COR-L47 (cell line): ENCODE measurements around the gene ROCK2.

Experiments
- DNase-seq: peaks from one replicate; lab custom pipeline; 2025; lab: John Stamatoyannopoulos, UW

ROCK2 gene

GRCh38 chr2:11367170-11367730 is 22.8 kb upstream of the ROCK2 start:
- DNase-seq = no peak

GRCh38 chr2:11366326-11366741 is 21.9 kb upstream of the ROCK2 start:
- DNase-seq = no peak

- no peak for DNase-seq
These were observed 20.9 kb upstream of the ROCK2 start for GRCh38 chr2:11365096-11365879.

DNA sequence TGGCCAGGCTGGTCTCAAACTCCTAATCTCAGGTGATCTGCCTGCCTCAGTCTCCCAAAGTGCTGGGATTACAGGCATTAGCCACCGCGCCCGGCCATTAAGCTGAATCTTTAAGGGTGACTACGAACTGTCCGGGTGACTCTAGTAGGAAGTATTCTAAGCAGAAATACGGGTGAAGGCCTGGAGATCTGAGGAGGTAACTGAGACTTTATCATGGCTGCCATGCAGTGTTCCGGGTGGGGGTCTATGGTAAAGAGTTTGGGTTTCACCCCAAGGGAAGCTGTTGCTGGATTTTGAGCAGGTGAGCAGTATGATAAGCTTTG is 20.1 kb upstream of the ROCK2 start:
- no peak for DNase-seq

DNA sequence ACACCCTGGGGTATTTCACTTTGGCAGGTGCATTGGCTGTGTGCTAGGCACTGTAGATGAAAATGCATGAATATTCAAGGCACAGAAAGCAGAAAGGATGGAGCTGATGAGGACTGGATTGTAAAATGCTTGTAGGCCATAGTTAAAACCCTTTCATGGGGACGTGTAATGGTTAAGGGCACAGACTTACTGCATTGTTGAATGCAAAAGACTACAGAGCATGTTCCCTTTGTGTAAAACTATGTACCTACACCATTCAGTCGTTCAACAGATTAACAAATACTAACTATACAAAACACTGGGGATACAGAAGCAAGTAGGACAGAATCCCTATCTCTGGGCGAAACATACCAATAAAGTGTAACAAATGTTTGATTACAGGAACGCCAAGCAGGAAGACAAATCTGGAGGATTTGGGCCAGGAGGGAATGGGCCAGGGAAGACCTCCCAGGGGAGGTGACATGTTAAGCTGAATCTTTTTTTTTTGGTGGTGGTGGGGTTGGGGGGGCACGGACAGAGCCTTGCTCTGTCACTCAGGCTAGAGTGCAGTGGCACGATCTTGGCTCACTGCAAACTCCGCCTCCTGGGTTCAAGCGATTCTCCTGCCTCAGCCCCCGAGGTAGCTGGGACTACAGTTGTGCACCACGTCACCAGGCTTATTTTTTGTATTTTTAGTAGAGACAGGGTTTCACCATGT is 19.6 kb upstream of the ROCK2 start:
- DNase-seq = no peak

DNA sequence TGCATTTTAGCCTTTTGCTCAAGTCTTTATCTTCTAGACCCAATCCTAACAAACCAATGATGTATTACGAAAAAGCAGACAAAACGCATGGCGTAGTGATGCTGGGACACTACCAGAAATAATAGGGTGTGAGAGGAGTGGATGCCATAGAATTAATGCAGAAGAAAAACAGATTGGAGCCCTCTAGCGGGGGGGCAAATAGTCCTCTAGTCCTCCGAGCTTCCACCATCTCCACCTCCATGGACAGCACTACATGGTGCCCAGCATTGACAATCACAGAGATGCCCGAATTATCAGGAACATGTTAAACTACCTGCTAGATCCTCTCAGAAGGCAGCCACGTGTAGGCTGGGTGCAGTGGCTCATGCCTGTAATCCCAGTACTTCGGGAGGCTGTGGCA is 15.4 kb upstream of the ROCK2 start:
- DNase-seq = no peak

DNA sequence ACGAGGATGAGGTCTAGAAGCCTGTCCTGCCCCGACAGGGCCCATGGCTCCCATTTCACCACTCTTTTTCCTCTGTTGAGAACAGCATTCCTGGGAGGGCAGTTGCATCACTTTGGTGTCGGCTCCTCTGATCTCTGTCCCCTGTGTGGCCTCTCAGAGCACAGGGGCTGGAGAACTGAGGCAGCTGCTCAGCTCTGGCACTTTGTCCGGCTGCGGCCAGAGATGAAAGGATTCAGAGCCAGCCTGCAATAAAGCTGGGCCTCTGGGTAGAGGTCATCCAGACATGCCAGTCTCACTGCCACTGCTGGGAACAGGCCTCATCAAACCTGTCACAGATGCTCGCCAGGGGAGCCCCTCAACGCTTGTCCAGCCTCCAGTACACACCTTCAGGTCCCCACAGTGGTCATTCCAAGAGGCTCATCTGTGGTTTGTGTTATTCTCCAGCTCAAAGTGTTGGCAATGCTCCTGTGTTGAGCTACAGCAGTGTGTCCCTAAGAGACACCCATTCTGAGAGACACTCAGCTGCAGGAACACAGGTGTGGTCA is 13.1 kb upstream of the ROCK2 start:
- no peak for DNase-seq

DNA sequence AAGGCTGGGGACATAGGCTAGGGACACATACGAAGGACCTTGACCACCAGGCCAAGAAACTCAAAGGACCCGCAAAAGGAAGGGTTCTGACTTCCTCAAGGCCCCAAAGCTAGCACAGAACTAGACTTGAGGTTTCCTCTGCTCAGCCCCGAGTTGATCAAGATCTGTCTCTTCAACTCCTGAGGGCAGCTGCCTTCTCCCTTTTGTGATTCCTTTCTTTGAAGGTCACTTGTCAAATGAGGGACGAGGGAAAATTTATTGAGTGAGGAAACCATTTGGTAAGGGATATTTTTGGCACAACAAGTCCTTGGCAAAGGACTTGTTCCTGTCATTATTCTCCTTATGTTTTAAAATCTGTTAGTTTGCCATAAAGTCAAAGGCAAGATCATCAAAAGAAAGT is 12.3 kb upstream of the ROCK2 start:
- no peak for DNase-seq

DNA sequence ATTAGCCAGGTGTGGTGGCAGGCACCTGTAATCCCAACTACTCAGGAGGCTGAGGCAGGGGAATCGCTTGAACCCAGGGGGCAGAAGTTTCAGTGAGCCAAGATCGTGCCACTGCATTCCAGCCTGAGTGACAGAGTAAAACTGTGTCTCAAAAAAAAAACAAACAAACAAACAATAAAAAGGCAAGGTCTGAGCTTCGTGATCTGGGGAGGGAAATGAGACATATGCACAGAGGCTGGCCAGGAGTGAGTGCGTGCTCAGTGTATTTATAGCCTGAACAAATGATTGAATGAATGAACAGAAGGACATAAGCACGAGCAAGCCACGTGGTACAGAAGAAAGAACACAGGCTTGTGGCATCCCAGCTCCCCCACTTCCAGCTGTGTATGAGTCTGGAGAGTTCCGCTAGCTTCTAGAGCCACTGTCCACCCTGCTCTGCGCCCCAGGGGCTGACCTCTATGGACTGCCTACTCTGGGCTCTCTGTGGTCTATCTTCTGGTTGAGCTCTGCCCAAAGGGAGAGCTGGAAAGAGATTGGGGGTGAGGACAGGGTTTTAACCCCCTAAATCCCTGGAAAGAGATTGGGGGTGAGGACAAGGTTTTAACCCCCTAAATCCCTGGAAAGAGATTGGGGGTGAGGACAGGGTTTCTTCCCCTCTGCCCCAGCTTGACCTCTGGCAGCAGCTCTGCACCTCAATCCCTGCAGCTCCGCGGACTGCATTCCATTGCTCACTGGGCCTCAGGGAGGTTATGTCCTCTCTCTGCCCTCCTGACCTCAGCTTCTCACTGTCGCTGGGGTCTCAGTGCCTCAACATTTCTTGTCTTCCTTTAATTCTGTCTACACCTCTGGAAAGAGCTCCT is 11.0 kb upstream of the ROCK2 start:
- DNase-seq = no peak

DNA sequence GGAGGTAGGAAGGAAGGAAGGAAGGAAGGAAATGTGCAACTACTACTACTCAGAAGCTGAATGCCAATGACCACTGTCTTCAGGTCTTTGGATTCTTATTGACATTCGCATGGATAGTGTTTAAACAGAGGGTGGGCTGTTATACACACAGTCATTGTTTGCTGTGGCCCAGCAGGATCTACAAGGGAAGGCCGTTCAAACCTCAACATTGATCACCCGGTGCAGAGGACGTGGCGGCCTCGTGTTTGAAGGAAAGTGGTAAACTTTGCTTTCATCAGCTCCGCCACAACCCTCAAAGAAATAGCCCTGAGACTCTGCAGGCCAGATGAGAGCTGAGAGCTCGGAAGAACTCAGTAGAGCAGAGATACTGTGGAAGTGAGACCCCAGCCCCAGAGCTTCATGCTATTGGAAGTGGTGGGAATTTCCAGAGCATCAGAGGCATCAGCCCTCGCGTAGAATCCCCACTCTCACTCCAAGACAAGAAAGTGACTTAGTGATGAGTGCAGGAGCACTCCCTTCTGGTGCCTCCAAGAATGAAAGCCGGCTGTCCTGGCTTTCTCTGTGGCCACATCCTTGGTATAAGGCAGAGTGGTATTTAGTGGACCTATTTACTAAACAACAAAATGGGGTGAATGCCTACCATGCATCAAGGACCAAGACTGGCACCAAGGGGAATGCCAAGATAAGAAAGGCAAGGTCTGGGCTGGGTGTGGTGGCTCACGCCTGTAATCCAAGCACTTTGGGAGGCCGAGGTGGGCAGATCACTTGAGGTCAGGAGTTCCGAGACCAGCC is 10.1 kb upstream of the ROCK2 start:
- DNase-seq = no peak

GRCh38 chr2:11352781-11353537 is 8.5 kb upstream of the ROCK2 start:
- DNase-seq = no peak

DNA sequence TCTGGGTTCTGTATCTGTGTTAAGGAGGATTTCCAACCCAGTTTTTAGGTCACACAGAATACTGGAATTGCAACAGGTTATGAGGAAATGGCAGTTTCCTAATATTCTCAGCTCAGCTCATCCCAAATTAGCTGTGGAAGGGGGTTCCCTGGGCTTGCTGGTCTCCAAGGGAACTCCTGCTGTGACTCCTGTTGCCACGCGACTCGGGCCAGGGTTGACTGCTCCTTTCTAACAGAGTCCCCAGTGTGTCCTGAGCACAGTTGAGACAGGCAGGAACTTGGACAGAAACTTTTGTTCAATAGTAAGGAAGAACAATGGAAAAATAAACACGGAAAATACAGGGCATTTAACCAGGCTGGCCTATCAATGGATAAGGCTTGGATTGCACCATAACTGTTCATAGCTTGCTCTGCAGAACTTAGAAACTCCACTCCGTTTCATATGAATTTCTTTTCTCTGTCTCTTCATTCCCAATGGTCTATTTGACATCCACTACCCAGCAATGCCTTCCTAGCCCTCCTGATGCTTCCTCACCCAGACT is 3.8 kb upstream of the ROCK2 start:
- no peak for DNase-seq

DNA sequence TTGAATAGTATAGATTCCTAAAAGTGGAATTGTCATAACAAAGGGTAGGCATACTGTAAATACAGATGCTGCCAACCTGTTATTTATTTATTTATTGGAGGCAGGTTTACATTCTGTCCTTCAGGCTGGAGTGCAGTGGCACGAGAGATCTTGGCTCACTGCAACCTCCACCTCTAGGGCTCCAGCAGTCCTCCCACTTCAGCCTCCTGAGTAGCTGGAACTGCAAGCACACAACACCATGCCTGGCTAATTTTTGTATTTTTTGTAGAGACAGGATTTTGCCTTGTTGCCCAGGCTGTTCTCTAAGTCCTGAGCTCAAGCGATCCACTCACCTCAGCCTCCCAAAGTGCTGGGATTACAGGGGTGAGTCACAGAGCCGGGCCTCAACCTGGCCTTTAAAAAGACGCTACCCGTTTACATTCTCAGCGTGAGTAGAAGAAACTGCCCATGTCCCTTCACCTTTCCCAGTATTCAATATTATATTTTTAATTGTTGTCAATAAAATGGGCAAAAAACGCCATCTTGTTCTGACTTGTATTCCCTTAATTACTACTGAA is 3.0 kb upstream of the ROCK2 start:
- DNase-seq = no peak

- DNase-seq = no peak
These were observed 1.6 kb upstream of the ROCK2 start for GRCh38 chr2:11346023-11346482.

DNA sequence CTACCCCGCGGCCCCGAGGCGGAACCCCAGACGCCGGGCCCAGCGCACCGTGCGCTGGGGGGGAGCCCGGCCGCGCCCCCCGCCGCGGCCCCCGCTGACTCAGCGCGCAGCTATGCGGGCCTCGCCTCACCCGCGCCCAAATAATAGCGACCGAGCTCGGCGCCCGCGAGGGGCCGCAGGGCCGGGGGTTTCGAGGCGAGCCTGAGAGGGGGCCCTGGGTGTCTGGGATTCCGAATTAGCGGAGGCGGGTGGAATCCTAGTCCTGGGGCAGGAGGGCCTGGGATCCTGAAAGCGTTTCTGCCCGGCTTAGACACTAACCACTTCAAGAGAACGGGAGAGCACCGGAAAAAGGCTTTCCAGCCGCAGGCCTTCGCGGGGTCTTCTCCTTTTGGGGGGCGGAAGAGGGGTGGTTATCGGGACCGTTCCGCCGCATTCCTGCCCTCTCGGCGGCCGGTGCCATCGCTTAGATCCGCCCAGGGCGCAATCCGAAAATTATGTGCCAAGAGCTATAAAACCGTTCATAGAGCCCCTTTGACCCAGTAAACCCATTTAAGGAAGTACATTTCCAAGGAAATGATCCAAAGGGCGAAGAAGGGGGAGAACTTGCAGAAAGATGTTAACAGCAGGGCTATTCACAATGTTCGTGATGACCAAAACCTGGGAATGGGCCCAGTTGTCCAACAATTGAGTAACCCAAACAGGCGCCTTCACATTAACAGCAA is 681 bp upstream of the ROCK2 start:
- no peak for DNase-seq

DNA sequence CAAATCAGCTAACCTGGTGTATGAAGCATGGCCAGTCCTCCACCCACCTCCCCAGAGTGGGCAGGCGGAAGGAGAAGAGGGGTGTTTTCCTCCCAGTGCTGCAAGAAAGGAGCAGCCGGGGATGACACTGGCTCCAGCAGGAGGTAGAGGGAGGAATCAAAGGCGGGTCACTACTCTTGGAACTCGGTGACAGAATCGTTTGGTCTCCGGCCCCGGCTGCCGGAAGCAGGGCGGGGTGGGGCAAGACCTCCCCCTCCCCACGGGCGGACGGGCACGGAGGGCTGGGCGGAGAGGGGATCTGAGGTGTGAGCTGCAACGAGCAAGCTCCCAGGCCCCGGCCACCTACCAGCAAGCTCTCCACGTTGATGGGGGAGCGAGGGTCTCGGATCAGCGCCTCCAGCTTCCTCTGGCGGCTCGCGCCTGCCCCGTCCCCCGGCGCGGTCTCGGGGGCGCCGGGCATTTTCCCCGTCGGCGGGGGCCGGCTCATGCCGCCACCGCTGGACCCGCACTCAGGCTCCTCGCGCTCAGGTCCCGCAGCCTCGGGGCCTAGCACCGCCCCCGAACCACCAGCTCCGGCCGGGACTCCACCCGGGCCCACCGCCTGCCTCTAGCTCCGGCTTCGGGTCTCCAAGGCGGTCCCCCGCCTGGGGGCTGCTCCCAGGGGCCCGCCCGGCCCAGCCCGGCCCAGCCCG is 640 bp downstream of the ROCK2 start:
- DNase-seq = peak; percentile 42

DNA sequence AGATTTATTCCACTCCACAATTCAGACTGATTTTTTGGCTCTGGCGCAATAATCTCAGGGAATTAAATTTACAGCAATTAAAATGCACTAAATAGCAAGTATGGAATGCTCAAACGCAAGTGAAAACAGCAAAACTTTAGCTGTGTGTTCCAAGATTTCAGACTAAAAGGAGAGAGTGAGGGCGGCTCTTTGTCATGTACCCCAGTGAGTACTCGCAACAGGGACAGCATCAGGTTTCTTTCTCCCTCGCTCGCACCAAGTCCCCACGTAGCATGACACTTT is 1.1 kb downstream of the ROCK2 start:
- DNase-seq = no peak

DNA sequence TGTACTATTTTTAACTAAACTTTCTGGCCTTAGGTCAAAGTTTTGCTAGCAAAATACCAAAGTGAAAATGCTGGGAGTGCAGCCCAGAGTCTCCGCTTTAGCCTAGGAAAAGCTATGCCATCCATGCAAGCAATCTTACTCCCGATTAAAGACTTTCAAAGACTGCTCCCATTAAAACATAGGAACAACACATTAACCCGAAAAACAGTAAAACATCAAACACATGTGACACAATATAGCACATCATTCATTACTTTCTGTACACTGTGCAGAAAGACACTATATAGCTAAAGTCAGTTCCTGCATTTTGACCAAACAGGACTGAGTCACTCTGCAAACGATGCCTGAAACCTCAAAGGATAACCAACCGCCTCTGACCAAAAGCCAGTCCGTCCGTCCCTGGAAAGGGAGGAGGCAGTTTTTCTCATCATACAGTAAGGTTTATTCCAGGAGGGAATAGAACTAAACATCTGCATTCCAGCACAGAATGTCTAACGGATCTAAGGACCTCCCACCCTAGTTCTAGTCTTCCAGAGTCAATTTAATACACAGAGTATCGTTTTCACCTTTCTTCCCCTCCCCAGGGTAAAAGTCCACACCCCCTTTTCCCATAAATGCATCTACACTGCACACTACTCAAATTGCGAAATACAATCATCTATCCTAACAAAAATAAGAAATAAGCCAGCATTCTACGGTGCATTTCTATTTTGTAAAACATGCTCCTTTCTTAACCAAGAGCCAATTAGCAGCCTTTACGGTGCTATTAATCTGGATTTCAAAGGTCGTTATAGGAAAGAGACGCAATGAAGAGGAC is 1.7 kb downstream of the ROCK2 start:
- no peak for DNase-seq
